AG04449 (cell line): Measurements from ENCODE around the gene SIRT2.

Experiments
- CTCF ChIA-PET: fragments of 350-600 bp; formaldehyde crosslinking; extraction: SDS; loops from one replicate; lab custom pipeline; 2021; ENCODE audit warnings: antibody characterized with exemption; lab: Yijun Ruan, JAX
- POLR2A ChIA-PET: fragments of 400-600, 350-600 bp; formaldehyde crosslinking; extraction: SDS; loops from one replicate; lab custom pipeline; 2020; ENCODE audit warnings: antibody characterized with exemption, inconsistent platforms; lab: Yijun Ruan, JAX
- DNase-seq: peaks from one replicate; pipeline ENCODE4 v3.0.0-alpha.2; 2010; ENCODE audit warnings: low read depth, low spot score
- H3K4me3 ChIP-seq: 2 replicates; pipeline ENCODE4 v1.5.1; 2011; ENCODE audit warnings: low read depth, mild to moderate bottlenecking, control low read depth, low read length
- CTCF ChIP-seq: IDR thresholded peaks from one replicate; pipeline ENCODE4 v1.5.1; 2011; ENCODE audit warnings: mild to moderate bottlenecking, moderate library complexity, low read length, control low read depth, inconsistent platforms; ENCODE audit not compliant: insufficient read depth; ENCODE audit errors: missing control alignments

The SIRT2 gene

GRCh38 chr19:38883286-38883685, 16.1 kb downstream of the SIRT2 start:
- ChIA-PET CTCF (interaction anchor here (1.3 kb wide), 1 partner anchor 47 kb away, joined by 3 read pairs; the partner anchor contains the start of genes MRPS12 and SARS2), POLR2A (no interaction called here)

GRCh38 chr19:38880882-38881609, 18.4 kb downstream of the SIRT2 start:
- TF ChIP-seq CTCF, result no peak
- no peak for DNase-seq
- CTCF ChIA-PET, result interaction anchor here (3.7 kb wide), 1 partner anchor 11 kb away, joined by 18 read pairs; no protein-coding TSS in a partner anchor
- no peak overlapping the region for H3K4me3 ChIP-seq
- POLR2A ChIA-PET, result no interaction called here

More at GRCh38 chr19:38883286-38883685, 16.1 kb downstream of the SIRT2 start:
- no peak overlapping the region for H3K4me3 ChIP-seq
- DNase-seq, result no peak
- TF ChIP-seq CTCF, result no peak

DNA sequence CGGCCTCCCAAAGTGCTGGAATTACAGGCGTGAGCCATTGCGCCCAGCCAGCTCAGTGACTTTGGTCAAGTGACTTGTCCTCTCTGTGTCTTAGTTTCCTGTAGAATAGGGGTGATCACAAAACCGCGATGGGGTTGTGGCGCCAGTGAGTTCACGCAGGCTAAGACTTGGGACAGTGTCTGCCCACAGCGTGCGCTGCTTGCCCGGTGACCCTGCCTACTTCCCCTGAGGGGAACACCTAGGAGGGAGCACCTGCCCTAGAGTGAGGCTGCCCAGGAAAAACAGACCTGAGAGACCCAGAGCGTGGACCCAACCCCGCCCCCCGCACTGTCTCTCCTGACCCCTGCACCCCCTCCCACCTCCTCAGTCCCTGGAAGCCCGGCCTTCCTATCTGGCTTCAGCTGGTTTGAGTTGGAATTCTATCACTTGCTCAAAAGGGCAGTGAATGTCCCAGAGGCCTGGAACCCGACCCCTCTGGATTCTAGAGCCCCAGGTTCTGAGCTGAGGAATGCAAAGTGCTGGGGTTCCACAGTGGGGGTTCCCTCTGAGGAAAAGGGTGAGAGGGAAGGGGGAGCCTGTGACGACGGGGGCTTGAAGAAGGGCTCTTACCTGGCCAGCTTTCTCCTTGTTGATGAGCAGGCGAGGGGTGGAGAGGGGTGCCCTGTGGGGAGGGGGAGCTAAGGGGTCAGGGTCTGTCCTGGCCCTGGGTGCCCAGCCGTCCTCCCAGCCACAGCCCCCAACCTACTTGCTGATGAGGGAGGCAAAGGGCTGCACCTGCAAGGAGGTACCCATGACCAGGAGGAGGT, 19.1 kb downstream of the SIRT2 start:
- no peak overlapping the region for H3K4me3 ChIP-seq
- CTCF ChIA-PET, result interaction anchor here (3.7 to 5.9 kb wide), 2 partner anchors 7 to 10 kb away, joined by 18 to 70 read pairs; no protein-coding TSS in a partner anchor
- no peak for DNase-seq
- POLR2A ChIA-PET, result no interaction called here
- no peak for TF ChIP-seq CTCF

DNA sequence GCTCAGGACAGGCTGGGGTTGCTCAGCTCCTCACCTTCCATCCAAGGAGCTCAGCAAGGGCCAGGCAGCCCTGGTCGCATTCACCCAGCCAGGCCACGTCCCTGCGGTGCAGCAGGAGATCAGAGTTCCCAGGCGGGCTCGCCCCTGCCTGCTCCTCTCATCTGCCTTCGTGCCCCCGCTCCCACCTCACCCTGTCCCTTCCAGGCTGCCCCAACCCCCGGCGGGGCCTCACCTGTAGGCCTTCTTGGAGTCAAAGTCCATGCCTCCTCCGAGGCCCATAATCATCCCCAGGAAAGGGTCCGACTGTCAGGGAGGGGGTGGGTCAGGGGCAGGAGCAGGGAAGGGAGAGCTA, 20.0 kb downstream of the SIRT2 start:
- no peak for TF ChIP-seq CTCF
- POLR2A ChIA-PET, result no interaction called here
- CTCF ChIA-PET, result interaction anchor here (3.7 to 5.9 kb wide), 2 partner anchors 8 to 9 kb away, joined by 18 to 70 read pairs; no protein-coding TSS in a partner anchor

GRCh38 chr19:38878575-38879399, 20.6 kb downstream of the SIRT2 start:
- DNase-seq, result no peak
- ChIA-PET POLR2A (no interaction called here), CTCF (interaction anchor here (3.7 to 5.9 kb wide), 2 partner anchors 9 kb away, joined by 18 to 70 read pairs; no protein-coding TSS in a partner anchor)
- no peak for TF ChIP-seq CTCF
- H3K4me3 ChIP-seq, result no peak overlapping the region

More for the DNA sequence above, 20.0 kb downstream of the SIRT2 start:
- no peak overlapping the region for H3K4me3 ChIP-seq
- DNase-seq, result no peak
